ENCODE data around the gene ISYNA1. TPM values are rescaled to one million over a fixed set of nuclear protein-coding genes. Genes with fewer than 3 reads are reported as not detected.

ISYNA1 gene
- total and polyA plus RNA-seq, 2 of the 4 experiments (the other 2 are of a cell fraction) = 3.4 to 24.7 TPM

- TF ChIP-seq CTCF (conservative IDR thresholded peaks at IDR 0.05; ENCODE audit: low read depth, low read length) = no peak
- TF ChIP-seq POLR2A (IDR thresholded peaks at IDR 0.05; ENCODE audit: low read depth, low read length) = no peak
- no peak for TF ChIP-seq MAZ (IDR thresholded peaks at IDR 0.05; ENCODE audit: borderline replicate concordance, low read depth, low read length)
- no peak for TF ChIP-seq SMC3 (IDR thresholded peaks at IDR 0.05; ENCODE audit: low read depth, low read length)
- TF ChIP-seq NFE2L2 (IDR thresholded peaks at IDR 0.05; ENCODE audit: low read depth, low read length) = no peak
- no peak for TF ChIP-seq RCOR1 (IDR thresholded peaks at IDR 0.05; ENCODE audit: insufficient replicate concordance, low read length)
- no peak for TF ChIP-seq CHD1 (IDR thresholded peaks at IDR 0.05; ENCODE audit: low read depth, low read length)
These were observed 41.3 kb downstream of the ISYNA1 start (continued) for GRCh38 chr19:18396471-18397241.
